NCI-H1105 treated with DMSO at 0.1 percent for 48 hours (cell line): ENCODE data around the gene IQUB.
A peak's percentile ranks its signal among the peaks of the same experiment; 100 is the strongest.
"Not testable (repeated sequence)": the region's sequence is repeated elsewhere in the genome, so short reads cannot be mapped to it uniquely, and the experiment has no call there.

Source experiments
- DNase-seq: peaks from one replicate; lab custom pipeline; 2025; lab: John Stamatoyannopoulos, UW

IQUB gene

GRCh38 chr7:123539871-123540270 lies 5.5 kb upstream of the IQUB start:
- DNase-seq = no peak

- DNase-seq = no peak
These were observed 4.5 kb upstream of the IQUB start for GRCh38 chr7:123538897-123539296.

- no peak for DNase-seq
These were observed 3.9 kb upstream of the IQUB start for GRCh38 chr7:123538189-123538714.

- DNase-seq = peak; percentile 41
These were observed 2.7 kb upstream of the IQUB start for GRCh38 chr7:123537026-123537642.

- no peak for DNase-seq
These were observed 1.1 kb upstream of the IQUB start for GRCh38 chr7:123535517-123535916.

- peak; percentile 34 for DNase-seq
These were observed 439 bp downstream of the IQUB start for GRCh38 chr7:123533929-123534382.

GRCh38 chr7:123533553-123533917 lies 860 bp downstream of the IQUB start:
- DNase-seq = no peak

- not testable (repeated sequence) for DNase-seq
These were observed 1.4 kb downstream of the IQUB start for GRCh38 chr7:123532788-123533552.

GRCh38 chr7:123532343-123532742 lies 2.1 kb downstream of the IQUB start:
- not testable (repeated sequence) for DNase-seq

GRCh38 chr7:123530035-123530591 lies 4.3 kb downstream of the IQUB start:
- not testable (repeated sequence) for DNase-seq

GRCh38 chr7:123528265-123528664 lies 6.1 kb downstream of the IQUB start:
- DNase-seq = no peak

GRCh38 chr7:123527712-123528225 lies 6.6 kb downstream of the IQUB start:
- DNase-seq = not testable (repeated sequence)

- not testable (repeated sequence) for DNase-seq
These were observed 7.9 kb downstream of the IQUB start for GRCh38 chr7:123526533-123526932.

- DNase-seq = no peak
These were observed 12.3 kb downstream of the IQUB start for GRCh38 chr7:123522066-123522465.

- no peak for DNase-seq
These were observed 29.2 kb downstream of the IQUB start for GRCh38 chr7:123505221-123505620.

- no peak for DNase-seq
These were observed 32.2 kb downstream of the IQUB start for GRCh38 chr7:123502201-123502600.

- no peak for DNase-seq
These were observed 33.4 kb downstream of the IQUB start for GRCh38 chr7:123500878-123501489.

GRCh38 chr7:123499211-123499970 lies 35.0 kb downstream of the IQUB start:
- no peak for DNase-seq

GRCh38 chr7:123498601-123499000 lies 35.8 kb downstream of the IQUB start:
- DNase-seq = no peak

GRCh38 chr7:123498031-123498430 lies 36.4 kb downstream of the IQUB start:
- no peak for DNase-seq

- DNase-seq = peak; percentile 69
These were observed 40.1 kb downstream of the IQUB start for GRCh38 chr7:123494193-123494796.
